ENCODE results near the gene PARM1.

DNA sequence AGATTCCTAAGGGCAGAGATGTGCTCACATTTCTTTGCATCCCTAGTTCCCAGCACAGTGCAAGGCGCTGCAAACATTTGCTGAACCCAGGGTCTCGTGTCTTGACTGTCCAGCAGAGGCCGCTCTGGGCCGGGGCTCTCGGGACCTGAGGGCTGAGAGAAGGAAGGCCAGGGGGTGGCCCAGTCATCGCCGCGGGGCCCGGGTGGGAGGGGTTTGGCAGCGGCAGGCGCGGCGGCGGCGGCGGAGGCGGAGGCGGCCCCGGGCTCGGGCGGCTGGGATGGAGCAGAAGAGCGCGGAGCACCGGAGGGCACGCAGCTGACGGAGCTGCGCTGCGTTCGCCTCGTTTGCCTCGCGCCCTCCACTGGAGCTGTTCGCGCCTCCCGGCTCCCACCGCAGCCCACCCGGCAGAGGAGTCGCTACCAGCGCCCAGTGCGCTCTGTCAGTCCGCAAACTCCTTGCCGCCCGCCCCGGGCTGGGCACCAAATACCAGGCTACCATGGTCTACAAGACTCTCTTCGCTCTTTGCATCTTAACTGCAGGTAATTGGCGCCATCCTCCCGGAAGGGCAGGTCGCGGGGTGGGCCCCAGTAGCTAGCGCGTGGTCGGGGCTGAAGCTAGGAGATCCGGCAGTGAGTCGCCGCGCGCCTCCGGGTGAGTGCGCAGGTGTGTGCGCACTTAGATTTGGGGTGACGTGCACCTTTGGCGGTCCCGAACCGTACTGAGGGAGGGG lies at the start of gene PARM1:
- TF ChIP-seq RAD21 (IDR thresholded peaks at IDR 0.05; ENCODE audit: low read length) = peak; percentile 46
- TF ChIP-seq, protein P1, sequence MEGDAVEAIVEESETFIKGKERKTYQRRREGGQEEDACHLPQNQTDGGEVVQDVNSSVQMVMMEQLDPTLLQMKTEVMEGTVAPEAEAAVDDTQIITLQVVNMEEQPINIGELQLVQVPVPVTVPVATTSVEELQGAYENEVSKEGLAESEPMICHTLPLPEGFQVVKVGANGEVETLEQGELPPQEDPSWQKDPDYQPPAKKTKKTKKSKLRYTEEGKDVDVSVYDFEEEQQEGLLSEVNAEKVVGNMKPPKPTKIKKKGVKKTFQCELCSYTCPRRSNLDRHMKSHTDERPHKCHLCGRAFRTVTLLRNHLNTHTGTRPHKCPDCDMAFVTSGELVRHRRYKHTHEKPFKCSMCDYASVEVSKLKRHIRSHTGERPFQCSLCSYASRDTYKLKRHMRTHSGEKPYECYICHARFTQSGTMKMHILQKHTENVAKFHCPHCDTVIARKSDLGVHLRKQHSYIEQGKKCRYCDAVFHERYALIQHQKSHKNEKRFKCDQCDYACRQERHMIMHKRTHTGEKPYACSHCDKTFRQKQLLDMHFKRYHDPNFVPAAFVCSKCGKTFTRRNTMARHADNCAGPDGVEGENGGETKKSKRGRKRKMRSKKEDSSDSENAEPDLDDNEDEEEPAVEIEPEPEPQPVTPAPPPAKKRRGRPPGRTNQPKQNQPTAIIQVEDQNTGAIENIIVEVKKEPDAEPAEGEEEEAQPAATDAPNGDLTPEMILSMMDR (IDR thresholded peaks at IDR 0.05) = peak; percentile 62
- no peak for TF ChIP-seq EZH2phosphoT487 (IDR thresholded peaks at IDR 0.05; ENCODE audit: borderline replicate concordance, low read depth)
- no peak for TF ChIP-seq CHD2 (IDR thresholded peaks at IDR 0.05; ENCODE audit: low read length, partially characterized antibody)
- TF ChIP-seq RXRA (IDR thresholded peaks at IDR 0.05; ENCODE audit: borderline replicate concordance, low read depth) = no peak
- TF ChIP-seq, protein P2, sequence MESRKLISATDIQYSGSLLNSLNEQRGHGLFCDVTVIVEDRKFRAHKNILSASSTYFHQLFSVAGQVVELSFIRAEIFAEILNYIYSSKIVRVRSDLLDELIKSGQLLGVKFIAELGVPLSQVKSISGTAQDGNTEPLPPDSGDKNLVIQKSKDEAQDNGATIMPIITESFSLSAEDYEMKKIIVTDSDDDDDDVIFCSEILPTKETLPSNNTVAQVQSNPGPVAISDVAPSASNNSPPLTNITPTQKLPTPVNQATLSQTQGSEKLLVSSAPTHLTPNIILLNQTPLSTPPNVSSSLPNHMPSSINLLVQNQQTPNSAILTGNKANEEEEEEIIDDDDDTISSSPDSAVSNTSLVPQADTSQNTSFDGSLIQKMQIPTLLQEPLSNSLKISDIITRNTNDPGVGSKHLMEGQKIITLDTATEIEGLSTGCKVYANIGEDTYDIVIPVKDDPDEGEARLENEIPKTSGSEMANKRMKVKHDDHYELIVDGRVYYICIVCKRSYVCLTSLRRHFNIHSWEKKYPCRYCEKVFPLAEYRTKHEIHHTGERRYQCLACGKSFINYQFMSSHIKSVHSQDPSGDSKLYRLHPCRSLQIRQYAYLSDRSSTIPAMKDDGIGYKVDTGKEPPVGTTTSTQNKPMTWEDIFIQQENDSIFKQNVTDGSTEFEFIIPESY (IDR thresholded peaks at IDR 0.05; ENCODE audit: borderline replicate concordance, low read depth) = no peak
- no peak for TF ChIP-seq GABPA (IDR thresholded peaks at IDR 0.05; ENCODE audit: low read depth)
- TF ChIP-seq, protein P3, sequence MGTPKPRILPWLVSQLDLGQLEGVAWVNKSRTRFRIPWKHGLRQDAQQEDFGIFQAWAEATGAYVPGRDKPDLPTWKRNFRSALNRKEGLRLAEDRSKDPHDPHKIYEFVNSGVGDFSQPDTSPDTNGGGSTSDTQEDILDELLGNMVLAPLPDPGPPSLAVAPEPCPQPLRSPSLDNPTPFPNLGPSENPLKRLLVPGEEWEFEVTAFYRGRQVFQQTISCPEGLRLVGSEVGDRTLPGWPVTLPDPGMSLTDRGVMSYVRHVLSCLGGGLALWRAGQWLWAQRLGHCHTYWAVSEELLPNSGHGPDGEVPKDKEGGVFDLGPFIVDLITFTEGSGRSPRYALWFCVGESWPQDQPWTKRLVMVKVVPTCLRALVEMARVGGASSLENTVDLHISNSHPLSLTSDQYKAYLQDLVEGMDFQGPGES (IDR thresholded peaks at IDR 0.05; ENCODE audit: low read depth, low read length) = no peak
- TF ChIP-seq NFIC (IDR thresholded peaks at IDR 0.05; ENCODE audit: borderline replicate concordance) = peak; percentile 13; the same call in 1 of the 2 replicates
- no peak for TF ChIP-seq FOXM1 (IDR thresholded peaks at IDR 0.05; ENCODE audit: low read depth)
